Peyer's patch (tissue), 4 donors: ENCODE results near the gene NOC2L. TPM values are rescaled to one million over a fixed set of nuclear protein-coding genes. Genes with fewer than 3 reads are reported as not detected.

Experiments
- DNase-seq, 3 donors: peaks; one replicate each; pipeline ENCODE4 v3.0.0-alpha.2; 2017 to 2019
- H3K27ac ChIP-seq, 4 donors: fragments of 200-600 bp; sonication (generic); one replicate each; pipeline ENCODE4 v1.5.1; 2016 to 2019
- H3K27me3 ChIP-seq, 2 donors: fragments of 200-600 bp; sonication (generic); one replicate each; pipeline ENCODE4 v1.5.1; 2019
- H3K36me3 ChIP-seq, 3 donors: fragments of 200-600 bp; sonication (generic); one replicate each; pipeline ENCODE4 v1.5.1; 2016 to 2019
- H3K4me1 ChIP-seq, 4 donors: fragments of 200-600 bp; sonication (generic); one replicate each; pipeline ENCODE4 v1.5.1; 2016 to 2019
- H3K4me3 ChIP-seq, 4 donors: fragments of 200-600 bp; sonication (generic); 1 replicate in 3 of 4; 2 replicates in 1 of 4; pipeline ENCODE4 v1.5.1; 2016 to 2019; ENCODE audit warnings: mild to moderate bottlenecking in 1 of 4
- H3K9me3 ChIP-seq, 4 donors: fragments of 200-600 bp; sonication (generic); one replicate each; pipeline ENCODE4 v1.5.1; 2016 to 2019; ENCODE audit warnings: mild to moderate bottlenecking in 1 of 4
- CTCF ChIP-seq, 6 experiments: fragments of 450-650 bp in 4 of 6; fragments of 200-600 bp in 2 of 6; sonication (generic) in 1 of 6; IDR thresholded peaks; one replicate each; pipeline ENCODE4 v1.5.1; 2017 to 2019; ENCODE audit warnings: antibody characterized with exemption in 6 of 6, mild to moderate bottlenecking in 3 of 6, moderate library complexity in 1 of 6
- POLR2A ChIP-seq, 2 donors: fragments of 450-650 bp; IDR thresholded peaks; one replicate each; pipeline ENCODE4 v1.5.1; 2017; ENCODE audit warnings: antibody characterized with exemption in 2 of 2, mild to moderate bottlenecking in 2 of 2, moderate library complexity in 2 of 2
- total RNA-seq, 4 donors: library from RNA; depleted of rRNA; stranded (reverse); fragments of >200 nt; gene quantifications; one replicate each; pipeline ENCODE4 v1.1.0, GENCODE V29; 2016

NOC2L gene
- total RNA-seq, 4 donors from 2014 or later: 18.2 to 58.6 (median 39.9) TPM

- H3K9me3 ChIP-seq: no peaks in the 10 kb centered on the region
- H3K36me3 ChIP-seq: peaks cover 0 to 62% (median 0%) of the 10 kb centered on the region in 3 donors
- DNase-seq: no peak
- TF ChIP-seq POLR2A (IDR thresholded peaks at IDR 0.05) (no peak), CTCF (IDR thresholded peaks at IDR 0.05) (no peak)
- no peak overlapping the region for H3K27ac ChIP-seq
- H3K27me3 ChIP-seq: no peaks in the 10 kb centered on the region
- H3K4me3 ChIP-seq: no peak overlapping the region
- peaks cover 5 to 29% (median 19%) of the 10 kb centered on the region in 4 donors for H3K4me1 ChIP-seq
Observed at GRCh38 chr1:955474-955873, 3.6 kb downstream of the NOC2L start.

GRCh38 chr1:954927-955326, 4.1 kb downstream of the NOC2L start:
- Histone ChIP-seq H3K27ac (no peak overlapping the region), H3K4me1 (peaks cover 3 to 25% (median 17%) of the 10 kb centered on the region in 4 donors), H3K27me3 (no peaks in the 10 kb centered on the region), H3K36me3 (peaks cover 0 to 68% (median 0%) of the 10 kb centered on the region in 3 donors), H3K9me3 (no peaks in the 10 kb centered on the region), H3K4me3 (no peak overlapping the region)
- TF ChIP-seq CTCF (IDR thresholded peaks at IDR 0.05): no peak
- no peak for TF ChIP-seq POLR2A (IDR thresholded peaks at IDR 0.05)
- DNase-seq: no peak

GRCh38 chr1:953524-954320, 5.3 kb downstream of the NOC2L start:
- TF ChIP-seq CTCF (IDR thresholded peaks at IDR 0.05) (no peak), POLR2A (IDR thresholded peaks at IDR 0.05) (no peak)
- peaks cover 0 to 80% (median 0%) of the 10 kb centered on the region in 3 donors for H3K36me3 ChIP-seq
- H3K9me3 ChIP-seq: no peaks in the 10 kb centered on the region
- no peak overlapping the region for H3K27ac ChIP-seq
- H3K27me3 ChIP-seq: no peaks in the 10 kb centered on the region
- no peak overlapping the region for H3K4me3 ChIP-seq
- no peak for DNase-seq
- H3K4me1 ChIP-seq: peaks cover 0 to 18% (median 11%) of the 10 kb centered on the region in 4 donors

- DNase-seq: no peak
- TF ChIP-seq POLR2A (IDR thresholded peaks at IDR 0.05): no peak
- H3K9me3 ChIP-seq: no peaks in the 10 kb centered on the region
- peaks cover 0 to 8% (median 2%) of the 10 kb centered on the region in 4 donors for H3K4me1 ChIP-seq
- H3K27ac ChIP-seq: no peak overlapping the region
- H3K27me3 ChIP-seq: no peaks in the 10 kb centered on the region
- H3K36me3 ChIP-seq: peaks cover 0 to 91% (median 0%) of the 10 kb centered on the region in 3 donors
- no peak overlapping the region for H3K4me3 ChIP-seq
Observed at GRCh38 chr1:952603-953002, 6.5 kb downstream of the NOC2L start.

GRCh38 chr1:952201-952600, 6.9 kb downstream of the NOC2L start:
- Histone ChIP-seq H3K27me3 (no peaks in the 10 kb centered on the region), H3K27ac (no peak overlapping the region), H3K4me1 (peaks cover 0 to 4% (median 0%) of the 10 kb centered on the region in 4 donors), H3K9me3 (no peaks in the 10 kb centered on the region), H3K4me3 (no peak overlapping the region), H3K36me3 (peaks cover 0 to 95% (median 0%) of the 10 kb centered on the region in 3 donors)
- DNase-seq: no peak
- TF ChIP-seq POLR2A (IDR thresholded peaks at IDR 0.05) (no peak), CTCF (IDR thresholded peaks at IDR 0.05) (no peak)

- Histone ChIP-seq H3K9me3 (no peaks in the 10 kb centered on the region), H3K27ac (no peak overlapping the region), H3K4me1 (no peaks in the 10 kb centered on the region), H3K27me3 (no peaks in the 10 kb centered on the region), H3K36me3 (peaks cover 0 to 96% (median 0%) of the 10 kb centered on the region in 3 donors), H3K4me3 (no peak overlapping the region)
- DNase-seq: no peak
- TF ChIP-seq POLR2A (IDR thresholded peaks at IDR 0.05) (no peak), CTCF (IDR thresholded peaks at IDR 0.05) (peak in 1 of 6 experiments; percentile 6)
Observed at GRCh38 chr1:951364-951763, 7.7 kb downstream of the NOC2L start.
